ENCODE results near the gene AMACR. TPM values are rescaled to one million over a fixed set of nuclear protein-coding genes. Genes with fewer than 3 reads are reported as not detected.

Gene AMACR
- total and polyA plus RNA-seq, 2 donors from 2014 or later, result 155 to 291 TPM

DNA sequence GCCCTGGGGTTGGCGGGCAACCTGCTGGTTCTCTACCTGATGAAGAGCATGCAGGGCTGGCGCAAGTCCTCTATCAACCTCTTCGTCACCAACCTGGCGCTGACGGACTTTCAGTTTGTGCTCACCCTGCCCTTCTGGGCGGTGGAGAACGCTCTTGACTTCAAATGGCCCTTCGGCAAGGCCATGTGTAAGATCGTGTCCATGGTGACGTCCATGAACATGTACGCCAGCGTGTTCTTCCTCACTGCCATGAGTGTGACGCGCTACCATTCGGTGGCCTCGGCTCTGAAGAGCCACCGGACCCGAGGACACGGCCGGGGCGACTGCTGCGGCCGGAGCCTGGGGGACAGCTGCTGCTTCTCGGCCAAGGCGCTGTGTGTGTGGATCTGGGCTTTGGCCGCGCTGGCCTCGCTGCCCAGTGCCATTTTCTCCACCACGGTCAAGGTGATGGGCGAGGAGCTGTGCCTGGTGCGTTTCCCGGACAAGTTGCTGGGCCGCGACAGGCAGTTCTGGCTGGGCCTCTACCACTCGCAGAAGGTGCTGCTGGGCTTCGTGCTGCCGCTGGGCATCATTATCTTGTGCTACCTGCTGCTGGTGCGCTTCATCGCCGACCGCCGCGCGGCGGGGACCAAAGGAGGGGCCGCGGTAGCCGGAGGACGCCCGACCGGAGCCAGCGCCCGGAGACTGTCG, 70.7 kb downstream of the AMACR start:
- H3K9me3 ChIP-seq (ENCODE audit: control insufficient read depth in 2 of 3, insufficient read depth in 1 of 3, low read length in 3 of 3), result no peaks in the 10 kb centered on the region
- H3K9ac ChIP-seq (ENCODE audit: low read length in 3 of 3), result no peak overlapping the region
- DNase-seq, result peak in 1 of 5 donors; percentile 3
- H3K4me3 ChIP-seq (ENCODE audit: low read length in 3 of 3), result peak overlapping the region in 2 of 3 donors; percentile 49 to 61
- TF ChIP-seq, protein P1, sequence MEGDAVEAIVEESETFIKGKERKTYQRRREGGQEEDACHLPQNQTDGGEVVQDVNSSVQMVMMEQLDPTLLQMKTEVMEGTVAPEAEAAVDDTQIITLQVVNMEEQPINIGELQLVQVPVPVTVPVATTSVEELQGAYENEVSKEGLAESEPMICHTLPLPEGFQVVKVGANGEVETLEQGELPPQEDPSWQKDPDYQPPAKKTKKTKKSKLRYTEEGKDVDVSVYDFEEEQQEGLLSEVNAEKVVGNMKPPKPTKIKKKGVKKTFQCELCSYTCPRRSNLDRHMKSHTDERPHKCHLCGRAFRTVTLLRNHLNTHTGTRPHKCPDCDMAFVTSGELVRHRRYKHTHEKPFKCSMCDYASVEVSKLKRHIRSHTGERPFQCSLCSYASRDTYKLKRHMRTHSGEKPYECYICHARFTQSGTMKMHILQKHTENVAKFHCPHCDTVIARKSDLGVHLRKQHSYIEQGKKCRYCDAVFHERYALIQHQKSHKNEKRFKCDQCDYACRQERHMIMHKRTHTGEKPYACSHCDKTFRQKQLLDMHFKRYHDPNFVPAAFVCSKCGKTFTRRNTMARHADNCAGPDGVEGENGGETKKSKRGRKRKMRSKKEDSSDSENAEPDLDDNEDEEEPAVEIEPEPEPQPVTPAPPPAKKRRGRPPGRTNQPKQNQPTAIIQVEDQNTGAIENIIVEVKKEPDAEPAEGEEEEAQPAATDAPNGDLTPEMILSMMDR (IDR thresholded peaks at IDR 0.05; ENCODE audit: borderline replicate concordance, extremely low read depth, insufficient read depth), result no peak
- H3K27ac ChIP-seq (ENCODE audit: low read depth in 2 of 2, low read length in 2 of 2), result no peak overlapping the region
- H3K27me3 ChIP-seq (ENCODE audit: control insufficient read depth, insufficient read depth, low read length), result peaks cover 27% of the 10 kb centered on the region
- intact Hi-C loops (cut with DNase I), result no loop called here
- FAIRE-seq, result no peak
- H3K36me3 ChIP-seq (ENCODE audit: control insufficient read depth in 2 of 3, insufficient read depth in 3 of 3, low read length in 3 of 3), result no peaks in the 10 kb centered on the region
- peaks cover 0 to 13% (median 10%) of the 10 kb centered on the region in 3 donors for H3K4me1 ChIP-seq (ENCODE audit: control insufficient read depth in 2 of 3, insufficient read depth in 2 of 3, low read depth in 1 of 3, low read length in 3 of 3)

DNA sequence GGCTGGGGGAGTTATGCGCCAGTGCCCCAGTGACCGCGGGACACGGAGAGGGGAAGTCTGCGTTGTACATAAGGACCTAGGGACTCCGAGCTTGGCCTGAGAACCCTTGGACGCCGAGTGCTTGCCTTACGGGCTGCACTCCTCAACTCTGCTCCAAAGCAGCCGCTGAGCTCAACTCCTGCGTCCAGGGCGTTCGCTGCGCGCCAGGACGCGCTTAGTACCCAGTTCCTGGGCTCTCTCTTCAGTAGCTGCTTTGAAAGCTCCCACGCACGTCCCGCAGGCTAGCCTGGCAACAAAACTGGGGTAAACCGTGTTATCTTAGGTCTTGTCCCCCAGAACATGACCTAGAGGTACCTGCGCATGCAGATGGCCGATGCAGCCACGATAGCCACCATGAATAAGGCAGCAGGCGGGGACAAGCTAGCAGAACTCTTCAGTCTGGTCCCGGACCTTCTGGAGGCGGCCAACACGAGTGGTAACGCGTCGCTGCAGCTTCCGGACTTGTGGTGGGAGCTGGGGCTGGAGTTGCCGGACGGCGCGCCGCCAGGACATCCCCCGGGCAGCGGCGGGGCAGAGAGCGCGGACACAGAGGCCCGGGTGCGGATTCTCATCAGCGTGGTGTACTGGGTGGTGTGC, 71.4 kb downstream of the AMACR start, which contains the start of gene RXFP3:
Gene RXFP3 (plus strand): TSS at position 6 of the 636 bp plus-strand sequence. CDS start 355 bp downstream, at position 361.
- TF ChIP-seq, protein P1 (IDR thresholded peaks at IDR 0.05; ENCODE audit: borderline replicate concordance, extremely low read depth, insufficient read depth), result no peak
- intact Hi-C loops (cut with DNase I), result no loop called here
- H3K36me3 ChIP-seq (ENCODE audit: control insufficient read depth in 2 of 3, insufficient read depth in 3 of 3, low read length in 3 of 3), result no peaks in the 10 kb centered on the region
- DNase-seq (peak in 3 of 5 donors; percentile 11 to 70 (median 44)), FAIRE-seq (no peak)
- no peak within 1 kb of the TSS for H3K27ac ChIP-seq (ENCODE audit: low read depth in 2 of 2, low read length in 2 of 2)
- H3K27me3 ChIP-seq (ENCODE audit: control insufficient read depth, insufficient read depth, low read length), result peaks cover 27% of the 10 kb centered on the region
- H3K4me3 ChIP-seq (ENCODE audit: low read length in 3 of 3), result peak within 1 kb of the TSS; percentile 51 to 61 (median 55)
- no peak within 1 kb of the TSS for H3K9ac ChIP-seq (ENCODE audit: low read length in 3 of 3)
- H3K4me1 ChIP-seq (ENCODE audit: control insufficient read depth in 2 of 3, insufficient read depth in 2 of 3, low read depth in 1 of 3, low read length in 3 of 3), result peaks cover 0 to 13% (median 10%) of the 10 kb centered on the region in 3 donors
- no peaks in the 10 kb centered on the region for H3K9me3 ChIP-seq (ENCODE audit: control insufficient read depth in 2 of 3, insufficient read depth in 1 of 3, low read length in 3 of 3)

Other genes with a start within 250 kb of the AMACR start
- gene ADAMTS12, start 116.1 kb downstream of the AMACR start, total RNA-seq, result 2.0 TPM
- 0.75 TPM for gene ADAMTS12, start 116.1 kb downstream of the AMACR start, polyA plus RNA-seq (ENCODE audit: insufficient read depth, low read depth, low replicate concordance)
- not detected for gene RXFP3, start 71.7 kb downstream of the AMACR start, total RNA-seq
- gene RXFP3, start 71.7 kb downstream of the AMACR start, polyA plus RNA-seq (ENCODE audit: insufficient read depth, low read depth, low replicate concordance), result not detected
- 0.22 TPM for gene SLC45A2, start 23.4 kb downstream of the AMACR start, total RNA-seq
- 0.22 TPM for gene SLC45A2, start 23.4 kb downstream of the AMACR start, polyA plus RNA-seq (ENCODE audit: insufficient read depth, low read depth, low replicate concordance)
- 38.4 TPM for gene C1QTNF3, start 35.2 kb upstream of the AMACR start, total RNA-seq
- 6.3 TPM for gene C1QTNF3, start 35.2 kb upstream of the AMACR start, polyA plus RNA-seq (ENCODE audit: insufficient read depth, low read depth, low replicate concordance)